Sigmoid colon (tissue), 7 donors: ENCODE results near the gene DDA1. TPM values are rescaled to one million over a fixed set of nuclear protein-coding genes. Genes with fewer than 3 reads are reported as not detected.
A peak's percentile ranks its signal among the peaks of the same experiment; 100 is the strongest.

Experiments used
- DNase-seq: peaks from one replicate; pipeline ENCODE4 v3.0.0-alpha.2; 2019
- H3K27ac ChIP-seq, 4 donors: fragments of 200-600 bp; sonication (generic); one replicate each; pipeline ENCODE4 v1.5.1; 2016 to 2019; ENCODE audit warnings: mild to moderate bottlenecking in 1 of 4
- H3K27me3 ChIP-seq, 3 donors: fragments of 200-600 bp; sonication (generic); one replicate each; pipeline ENCODE4 v1.5.1; 2019; ENCODE audit warnings: mild to moderate bottlenecking in 1 of 3
- H3K36me3 ChIP-seq, 4 donors: fragments of 200-600 bp; sonication (generic); one replicate each; pipeline ENCODE4 v1.5.1; 2016 to 2019
- H3K4me1 ChIP-seq, 4 donors: fragments of 200-600 bp; sonication (generic); one replicate each; pipeline ENCODE4 v1.5.1; 2017 to 2019
- H3K4me3 ChIP-seq, 4 donors: fragments of 200-600 bp; sonication (generic); one replicate each; pipeline ENCODE4 v1.5.1; 2017 to 2019; ENCODE audit warnings: mild to moderate bottlenecking in 2 of 4, moderate library complexity in 1 of 4
- H3K9me3 ChIP-seq, 4 donors: fragments of 200-600 bp in 3 of 4; sonication (generic) in 3 of 4; one replicate each; pipeline versions ENCODE4 v1.5.1 to v1.6.1; 2013 to 2019
- CTCF ChIP-seq, 4 experiments: fragments of 450-650 bp in 3 of 4; fragments of 200-600 bp in 1 of 4; IDR thresholded peaks; one replicate each; pipeline ENCODE4 v1.5.1; 2016 to 2019; ENCODE audit warnings: antibody characterized with exemption in 4 of 4, mild to moderate bottlenecking in 3 of 4, moderate library complexity in 2 of 4
- EP300 ChIP-seq, 4 donors: sonication (generic); formaldehyde crosslinking; IDR thresholded peaks; one replicate each; pipeline ENCODE4 v1.6.1; 2017; ENCODE audit warnings: antibody characterized with exemption in 4 of 4
- POLR2A ChIP-seq, 2 donors: fragments of 450-650 bp; IDR thresholded peaks; one replicate each; pipeline ENCODE4 v1.6.1; 2016; ENCODE audit warnings: antibody characterized with exemption in 2 of 2, mild to moderate bottlenecking in 2 of 2, moderate library complexity in 2 of 2
- POLR2AphosphoS5 ChIP-seq, 4 donors: sonication (generic); formaldehyde crosslinking; IDR thresholded peaks; one replicate each; pipeline ENCODE4 v1.6.1; 2017; ENCODE audit warnings: antibody characterized with exemption in 4 of 4
- WGBS, 2 donors: extraction: QIAGEN DNeasy Blood & Tissue Kit; methylation state at CpG; one replicate each; pipeline ENCODE4 v1.1.7; 2013; 5-methylcytosine and 5-hydroxymethylcytosine counted together
- intact Hi-C: fragments of 100-400 bp; cut with DNase I; formaldehyde crosslinking; loops from one replicate; pipeline ENCODE4 v1.15.1; 2023
- polyA plus RNA-seq, 3 donors: library from polyadenylated mRNA; stranded (reverse); fragments of 200-250 nt; gene quantifications; one replicate each; pipeline ENCODE4 v1.2.3, GENCODE V29; 2013
- total RNA-seq, 4 donors: library from RNA; depleted of rRNA; stranded (reverse); fragments of >200 nt; gene quantifications; one replicate each; pipeline ENCODE4 v1.1.0, GENCODE V29; 2016
- donor health status: healthy with polysubstance abuse.
- donor health status: Bipolar disorder and iron deficiency.
- donor health status: healthy.

DDA1 gene
- total and polyA plus RNA-seq, 7 donors: 6.1 to 101 (median 10.3) TPM

- peak within 1 kb of the TSS in 3 of 4 donors; percentile 28 to 39 (median 35) for H3K4me3 ChIP-seq
- intact Hi-C loops: loop anchor here (1.0 to 5.0 kb wide), 3 partner anchors 34 to 215 kb away; partner anchors contain the start of gene NR2F6
- H3K9me3 ChIP-seq: no peaks in the 10 kb centered on the region
- H3K27ac ChIP-seq: no peak within 1 kb of the TSS
- H3K4me1 ChIP-seq: peaks cover 0 to 18% (median 15%) of the 10 kb centered on the region in 4 donors
- 7% methylated on average over 75 of the region's 75 CpGs for WGBS, 2 donors
- TF ChIP-seq CTCF (IDR thresholded peaks at IDR 0.05) (no peak), POLR2AphosphoS5 (IDR thresholded peaks at IDR 0.05) (no peak), EP300 (IDR thresholded peaks at IDR 0.05) (no peak), POLR2A (IDR thresholded peaks at IDR 0.05) (no peak)
- H3K36me3 ChIP-seq: peaks cover 1 to 30% (median 16%) of the 10 kb centered on the region in 4 donors
- no peak for DNase-seq
- peaks cover 11 to 15% (median 15%) of the 10 kb centered on the region in 3 donors for H3K27me3 ChIP-seq
Observed at GRCh38 chr19:17281391-17282304, 27.7 kb upstream of the DDA1 start, which contains the start of gene ANKLE1. Gene ANKLE1, plus strand, starts transcription at chr19:17281901. Its CDS starts 20 bp downstream, at chr19:17281921.

- H3K4me3 ChIP-seq: peak overlapping the region in 3 of 4 donors; percentile 13 to 39 (median 35)
- DNase-seq: peak; percentile 89
Observed at GRCh38 chr19:17282488-17283125, 26.8 kb upstream of the DDA1 start.

GRCh38 chr19:17283504-17283996 is 25.8 kb upstream of the DDA1 start:
- H3K9me3 ChIP-seq: no peaks in the 10 kb centered on the region
- peaks cover 0 to 18% (median 15%) of the 10 kb centered on the region in 4 donors for H3K4me1 ChIP-seq
- no peak overlapping the region for H3K4me3 ChIP-seq

More at GRCh38 chr19:17282488-17283125, 26.8 kb upstream of the DDA1 start:
- H3K9me3 ChIP-seq: no peaks in the 10 kb centered on the region
- intact Hi-C loops: loop anchor here (1.0 to 5.0 kb wide), 3 partner anchors 35 to 216 kb away; partner anchors contain the start of gene NR2F6
- no peak overlapping the region for H3K27ac ChIP-seq
- peaks cover 0 to 18% (median 15%) of the 10 kb centered on the region in 4 donors for H3K4me1 ChIP-seq
- peaks cover 11 to 15% (median 15%) of the 10 kb centered on the region in 3 donors for H3K27me3 ChIP-seq
- peaks cover 0 to 21% (median 8%) of the 10 kb centered on the region in 4 donors for H3K36me3 ChIP-seq
- TF ChIP-seq POLR2AphosphoS5 (IDR thresholded peaks at IDR 0.05): peak in 1 of 4 donors; percentile 21
- TF ChIP-seq CTCF (IDR thresholded peaks at IDR 0.05): peak; percentile 75 to 91 (median 82)
- TF ChIP-seq EP300 (IDR thresholded peaks at IDR 0.05): no peak
- WGBS, 2 donors: 2 to 4% methylated on average over 45 of the region's 45 CpGs

More at GRCh38 chr19:17283504-17283996, 25.8 kb upstream of the DDA1 start:
- peaks cover 0 to 11% (median 2%) of the 10 kb centered on the region in 4 donors for H3K36me3 ChIP-seq
- DNase-seq: no peak
- no peak overlapping the region for H3K27ac ChIP-seq
- WGBS, 2 donors: 91 to 94% methylated on average over 7 of the region's 7 CpGs
- TF ChIP-seq CTCF (IDR thresholded peaks at IDR 0.05): no peak
- no peak for TF ChIP-seq EP300 (IDR thresholded peaks at IDR 0.05)
- TF ChIP-seq POLR2A (IDR thresholded peaks at IDR 0.05): no peak
- no peak for TF ChIP-seq POLR2AphosphoS5 (IDR thresholded peaks at IDR 0.05)
- peaks cover 11 to 15% (median 15%) of the 10 kb centered on the region in 3 donors for H3K27me3 ChIP-seq
- intact Hi-C loops: loop anchor here (2.0 to 5.0 kb wide), 2 partner anchors 36 to 217 kb away; partner anchors contain the start of gene NR2F6
